ENCODE results near the gene SLC52A3.

SLC52A3 gene

DNA sequence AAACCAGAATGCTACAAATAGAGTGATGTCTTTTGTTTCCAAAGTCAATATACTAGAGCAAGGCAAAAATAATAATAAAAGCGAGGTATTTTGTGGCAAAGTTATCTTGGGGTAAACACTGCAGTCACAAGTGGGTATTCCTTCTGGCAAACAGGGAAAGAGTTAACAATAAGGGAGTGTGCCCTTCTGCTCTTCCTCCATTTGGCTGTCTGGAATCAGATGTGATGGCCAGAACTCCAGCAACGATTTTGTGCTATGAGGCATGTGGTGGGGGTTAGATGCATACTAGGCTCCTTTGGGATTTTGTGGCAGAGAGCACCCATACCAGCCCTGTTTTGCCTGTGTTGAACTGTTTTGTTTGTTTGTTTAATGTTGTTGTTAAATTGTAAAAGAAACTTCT lies 2.4 kb upstream of the SLC52A3 start:
- DNase-seq (ENCODE audit: extremely low read depth, low read depth): no peak
- H3K4me3 ChIP-seq (replicated peaks; ENCODE audit: low read depth, low read length): no peak overlapping the region
- TF ChIP-seq, protein P1, sequence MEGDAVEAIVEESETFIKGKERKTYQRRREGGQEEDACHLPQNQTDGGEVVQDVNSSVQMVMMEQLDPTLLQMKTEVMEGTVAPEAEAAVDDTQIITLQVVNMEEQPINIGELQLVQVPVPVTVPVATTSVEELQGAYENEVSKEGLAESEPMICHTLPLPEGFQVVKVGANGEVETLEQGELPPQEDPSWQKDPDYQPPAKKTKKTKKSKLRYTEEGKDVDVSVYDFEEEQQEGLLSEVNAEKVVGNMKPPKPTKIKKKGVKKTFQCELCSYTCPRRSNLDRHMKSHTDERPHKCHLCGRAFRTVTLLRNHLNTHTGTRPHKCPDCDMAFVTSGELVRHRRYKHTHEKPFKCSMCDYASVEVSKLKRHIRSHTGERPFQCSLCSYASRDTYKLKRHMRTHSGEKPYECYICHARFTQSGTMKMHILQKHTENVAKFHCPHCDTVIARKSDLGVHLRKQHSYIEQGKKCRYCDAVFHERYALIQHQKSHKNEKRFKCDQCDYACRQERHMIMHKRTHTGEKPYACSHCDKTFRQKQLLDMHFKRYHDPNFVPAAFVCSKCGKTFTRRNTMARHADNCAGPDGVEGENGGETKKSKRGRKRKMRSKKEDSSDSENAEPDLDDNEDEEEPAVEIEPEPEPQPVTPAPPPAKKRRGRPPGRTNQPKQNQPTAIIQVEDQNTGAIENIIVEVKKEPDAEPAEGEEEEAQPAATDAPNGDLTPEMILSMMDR (IDR thresholded peaks at IDR 0.05; ENCODE audit: low read depth, low read length, missing control alignments): no peak

DNA sequence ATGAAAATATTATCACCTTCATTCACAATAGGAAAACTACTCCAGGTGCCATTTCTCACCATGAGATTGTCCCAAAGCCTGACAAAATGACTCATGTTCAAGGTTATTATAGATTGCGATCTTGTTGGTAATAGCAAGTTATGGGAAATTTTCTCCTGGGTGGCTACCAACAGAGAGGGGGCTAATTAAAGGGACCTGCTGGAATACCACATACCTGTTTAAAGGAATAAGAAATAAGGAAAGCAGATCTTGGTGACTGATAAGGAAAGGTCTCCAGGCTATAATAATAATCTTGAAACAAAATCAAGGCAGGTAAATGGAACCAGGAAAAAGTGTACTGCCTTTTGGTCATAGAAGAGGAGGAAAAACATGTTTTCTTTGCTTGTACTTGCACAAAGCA lies 1.4 kb downstream of the SLC52A3 start:
- H3K4me3 ChIP-seq (replicated peaks; ENCODE audit: low read depth, low read length): no peak overlapping the region

DNA sequence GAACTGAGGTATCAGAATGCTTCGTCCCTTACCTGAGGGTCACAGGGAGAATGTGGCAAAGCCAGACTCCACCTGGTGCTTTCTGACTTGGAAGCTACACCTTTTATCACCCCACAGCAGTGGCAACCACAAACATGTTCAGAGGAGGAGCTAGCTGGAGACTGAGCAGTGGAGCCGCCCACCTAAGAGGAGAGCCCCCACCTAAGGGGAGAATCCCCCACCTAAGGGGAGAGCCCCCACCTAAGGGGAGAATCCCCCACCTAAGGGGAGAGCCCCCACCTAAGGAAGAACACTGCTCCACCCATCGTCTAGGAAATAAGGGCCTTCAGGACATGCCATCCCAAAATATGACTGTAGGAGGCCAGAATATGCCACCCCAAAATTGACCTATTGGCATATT lies 4.0 kb downstream of the SLC52A3 start:
- no peak overlapping the region for H3K4me3 ChIP-seq (replicated peaks; ENCODE audit: low read depth, low read length)
- TF ChIP-seq, protein P1 (IDR thresholded peaks at IDR 0.05; ENCODE audit: low read depth, low read length, missing control alignments): no peak
- no peak for DNase-seq (ENCODE audit: extremely low read depth, low read depth)

More for the DNA sequence above, 1.4 kb downstream of the SLC52A3 start:
- TF ChIP-seq, protein P1 (IDR thresholded peaks at IDR 0.05; ENCODE audit: low read depth, low read length, missing control alignments): no peak
- no peak for DNase-seq (ENCODE audit: extremely low read depth, low read depth)

DNA sequence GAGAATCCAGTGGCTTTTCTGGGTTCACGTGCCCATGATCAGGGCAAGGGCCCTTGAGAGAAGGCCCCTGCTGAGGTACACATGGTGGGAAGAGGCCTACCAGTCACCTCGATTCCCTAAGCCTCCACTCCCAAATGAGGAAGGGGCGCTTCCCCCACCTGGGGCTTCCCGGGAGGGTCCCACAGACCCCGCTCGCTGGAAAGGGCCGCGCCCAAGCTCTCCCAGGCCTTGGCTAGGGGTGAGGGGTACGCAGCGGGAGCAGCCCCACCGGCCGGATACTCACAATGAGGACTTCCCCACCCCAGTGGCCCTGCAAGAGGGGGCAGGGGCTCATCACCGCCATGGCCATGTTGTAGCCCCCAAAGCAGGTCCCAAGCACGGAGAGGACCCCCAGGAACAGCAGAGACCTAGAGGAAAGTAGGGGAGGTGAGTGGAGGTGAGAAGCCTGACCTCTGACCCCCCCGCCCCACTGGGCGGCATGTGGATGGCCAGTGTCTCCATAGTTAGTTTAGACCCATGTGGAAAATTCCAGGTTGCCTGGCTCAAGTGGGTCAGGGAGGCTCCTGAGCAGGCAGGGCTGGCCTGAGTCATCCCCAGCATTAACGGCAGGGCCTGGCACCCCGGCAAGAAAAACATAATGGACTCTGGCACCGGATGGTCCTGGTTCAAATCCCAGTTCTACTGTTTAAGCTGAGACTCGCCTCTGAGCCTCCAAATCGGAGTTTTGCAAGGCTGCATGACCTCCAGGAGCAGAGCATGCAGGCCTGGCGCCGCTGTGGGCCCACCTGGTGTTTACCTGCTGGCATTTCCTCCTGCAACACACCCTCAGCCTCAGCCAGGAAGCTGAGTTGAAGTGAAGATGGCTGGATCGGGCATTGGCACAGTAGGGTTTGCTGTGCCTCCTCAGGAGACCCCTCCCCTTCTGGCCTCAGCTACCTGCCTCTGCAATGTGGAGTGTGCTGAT lies 6.6 kb downstream of the SLC52A3 start:
- no peak overlapping the region for H3K4me3 ChIP-seq (replicated peaks; ENCODE audit: low read depth, low read length)
- TF ChIP-seq, protein P1 (IDR thresholded peaks at IDR 0.05; ENCODE audit: low read depth, low read length, missing control alignments): no peak
- DNase-seq (ENCODE audit: extremely low read depth, low read depth): no peak

DNA sequence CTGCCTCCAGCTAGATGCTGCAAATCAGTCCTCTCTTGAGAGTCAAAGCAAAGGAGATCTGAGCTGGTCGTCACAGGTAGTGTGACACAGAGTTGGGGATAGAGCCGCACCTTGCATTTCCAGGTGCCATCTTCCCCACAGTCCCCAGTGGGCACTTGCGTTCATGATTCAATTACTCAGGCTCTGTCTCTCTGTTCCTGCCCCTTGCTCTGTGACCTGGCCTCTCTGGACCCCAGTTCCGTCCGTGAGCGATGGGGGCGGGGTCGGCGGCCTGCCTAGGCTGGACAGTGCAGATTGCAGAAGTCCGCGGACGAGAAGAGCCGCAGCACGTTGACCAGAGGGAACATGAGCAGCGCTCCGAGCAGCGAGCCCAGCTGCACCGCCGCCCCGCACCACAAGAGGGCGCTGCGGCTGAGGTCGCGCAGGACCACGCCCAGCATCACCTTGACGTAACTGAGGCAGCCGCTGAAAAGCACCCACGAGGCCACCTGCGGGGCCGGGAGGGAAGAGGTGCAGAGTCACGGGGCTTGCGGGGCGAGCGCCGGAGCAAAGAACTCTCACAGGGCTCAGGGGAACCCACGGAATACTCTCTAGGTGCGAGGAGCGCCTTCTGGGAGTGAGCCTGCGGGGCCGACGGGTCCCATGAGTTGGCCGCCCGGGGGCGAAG lies 7.4 kb downstream of the SLC52A3 start:
- TF ChIP-seq, protein P1 (IDR thresholded peaks at IDR 0.05; ENCODE audit: low read depth, low read length, missing control alignments): peak; percentile 83
- no peak for DNase-seq (ENCODE audit: extremely low read depth, low read depth)
- H3K4me3 ChIP-seq (replicated peaks; ENCODE audit: low read depth, low read length): no peak overlapping the region

DNA sequence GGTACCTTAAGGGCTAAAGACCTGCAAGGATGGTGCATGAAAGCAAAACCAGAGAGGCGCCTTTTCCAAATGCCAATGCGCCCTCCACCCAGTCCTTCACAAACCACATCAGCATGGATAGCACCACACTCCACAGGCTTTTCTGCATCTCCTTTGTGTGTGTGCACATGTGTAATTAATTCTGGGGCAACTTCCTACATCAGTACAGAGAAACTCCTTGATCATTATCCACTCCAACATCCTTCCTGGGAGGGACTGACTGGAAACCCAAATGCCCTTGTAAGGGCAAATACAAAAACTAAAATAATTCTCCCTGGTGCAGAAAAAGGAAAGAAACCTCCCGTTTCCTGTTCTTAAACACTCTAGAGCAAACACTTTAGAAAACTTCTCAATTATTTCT lies 10.8 kb downstream of the SLC52A3 start:
- no peak for DNase-seq (ENCODE audit: extremely low read depth, low read depth)
- no peak overlapping the region for H3K4me3 ChIP-seq (replicated peaks; ENCODE audit: low read depth, low read length)
- TF ChIP-seq, protein P1 (IDR thresholded peaks at IDR 0.05; ENCODE audit: low read depth, low read length, missing control alignments): no peak

Data from HFF-Myc (cell line).